Liver (tissue), 9 donors: ENCODE data around the gene DESI1. TPM values are rescaled to one million over a fixed set of nuclear protein-coding genes. Genes with fewer than 3 reads are reported as not detected.

Experiments
- DNase-seq: peaks from one replicate; pipeline ENCODE4 v3.0.0-alpha.2; 2017; ENCODE audit warnings: low spot score
- H3K27ac ChIP-seq, 2 donors: one replicate each; pipeline ENCODE4 v1.7.0; 2013; ENCODE audit warnings: inconsistent platforms in 2 of 2, low read length in 2 of 2, control low read depth in 1 of 2, low read depth in 1 of 2, mild to moderate bottlenecking in 1 of 2
- H3K27me3 ChIP-seq, 4 donors: one replicate each; pipeline versions ENCODE4 v1.6.1 to v1.7.0; 2013; ENCODE audit warnings: low read length in 3 of 4, inconsistent platforms in 1 of 4, mild to moderate bottlenecking in 1 of 4, moderate library complexity in 1 of 4; ENCODE audit not compliant: control insufficient read depth in 4 of 4, insufficient read depth in 4 of 4
- H3K36me3 ChIP-seq, 4 donors: one replicate each; pipeline versions ENCODE4 v1.6.1 to v1.7.0; 2013; ENCODE audit warnings: low read length in 3 of 4, mild to moderate bottlenecking in 3 of 4, low read depth in 1 of 4, moderate library complexity in 1 of 4; ENCODE audit not compliant: control insufficient read depth in 4 of 4, insufficient read depth in 3 of 4
- H3K4me1 ChIP-seq, 4 donors: one replicate each; pipeline versions ENCODE4 v1.6.1 to v1.7.0; 2013; ENCODE audit warnings: low read length in 3 of 4, mild to moderate bottlenecking in 3 of 4, moderate library complexity in 1 of 4; ENCODE audit not compliant: control insufficient read depth in 4 of 4, insufficient read depth in 4 of 4
- H3K4me3 ChIP-seq, 3 donors: one replicate each; pipeline versions ENCODE4 v1.6.1 to v1.7.0; 2013; ENCODE audit warnings: low read length in 3 of 3, control low read depth in 1 of 3, low read depth in 1 of 3, mild to moderate bottlenecking in 1 of 3
- H3K9ac ChIP-seq, 2 donors: one replicate each; pipeline ENCODE4 v1.7.0; 2013; ENCODE audit warnings: low read length in 2 of 2, mild to moderate bottlenecking in 2 of 2, moderate library complexity in 2 of 2, control low read depth in 1 of 2, low read depth in 1 of 2
- H3K9me3 ChIP-seq, 4 donors: one replicate each; pipeline versions ENCODE4 v1.6.1 to v1.7.0; 2013; ENCODE audit warnings: low read length in 3 of 4; ENCODE audit not compliant: control insufficient read depth in 4 of 4
- ATF3 ChIP-seq: IDR thresholded peaks from 2 replicates; pipeline ENCODE4 v1.6.1; 2016; ENCODE audit warnings: antibody characterized with exemption
- CTCF ChIP-seq: fragments of 150-350 bp; IDR thresholded peaks from 2 replicates; pipeline ENCODE4 v1.5.1; 2017; ENCODE audit warnings: improper control_type of control experiment, low read depth, low read length; ENCODE audit not compliant: missing input control
- EGR1 ChIP-seq, 2 donors: IDR thresholded peaks; 2 replicates each; pipeline ENCODE4 v1.6.1; 2016 to 2018; ENCODE audit warnings: antibody characterized with exemption in 2 of 2, low read depth in 2 of 2
- FOXA1 ChIP-seq: IDR thresholded peaks from 2 replicates; pipeline ENCODE4 v1.6.1; 2016; ENCODE audit warnings: antibody characterized with exemption
- FOXA2 ChIP-seq: IDR thresholded peaks from 2 replicates; pipeline ENCODE4 v1.6.1; 2016; ENCODE audit warnings: antibody characterized with exemption
- GABPA ChIP-seq, 2 donors: IDR thresholded peaks in 1 of 2; conservative IDR thresholded peaks in 1 of 2; 2 replicates each; pipeline ENCODE4 v1.6.1; 2016; ENCODE audit warnings: antibody characterized with exemption in 2 of 2, mild to moderate bottlenecking in 1 of 2, moderate library complexity in 1 of 2
- HNF4G ChIP-seq: IDR thresholded peaks from 2 replicates; pipeline ENCODE4 v1.6.1; 2016; ENCODE audit warnings: antibody characterized with exemption
- JUND ChIP-seq, 2 donors: IDR thresholded peaks; 2 replicates each; pipeline ENCODE4 v1.6.1; 2016; ENCODE audit warnings: antibody characterized with exemption in 2 of 2
- MAX ChIP-seq: IDR thresholded peaks from 2 replicates; pipeline ENCODE4 v1.6.1; 2016; ENCODE audit warnings: antibody characterized with exemption
- NR2F2 ChIP-seq: IDR thresholded peaks from 2 replicates; pipeline ENCODE4 v1.6.1; 2016; ENCODE audit warnings: antibody characterized with exemption
- RAD21 ChIP-seq, 2 donors: IDR thresholded peaks; 2 replicates each; pipeline ENCODE4 v1.6.1; 2016; ENCODE audit warnings: antibody characterized with exemption in 2 of 2, mild to moderate bottlenecking in 2 of 2
- REST ChIP-seq: IDR thresholded peaks from 2 replicates; pipeline ENCODE4 v1.6.1; 2016; ENCODE audit warnings: antibody characterized with exemption, mild to moderate bottlenecking
- RXRA ChIP-seq, 2 donors: IDR thresholded peaks; 2 replicates each; pipeline ENCODE4 v1.6.1; 2017 to 2018; ENCODE audit warnings: antibody characterized with exemption in 2 of 2, mild to moderate bottlenecking in 1 of 2
- SP1 ChIP-seq: IDR thresholded peaks from 2 replicates; pipeline ENCODE4 v1.6.1; 2018; ENCODE audit warnings: antibody characterized with exemption, mild to moderate bottlenecking
- TAF1 ChIP-seq: conservative IDR thresholded peaks from 2 replicates; pipeline ENCODE4 v1.6.1; 2016; ENCODE audit warnings: antibody characterized with exemption, mild to moderate bottlenecking
- YY1 ChIP-seq: IDR thresholded peaks from 2 replicates; pipeline ENCODE4 v1.6.1; 2016; ENCODE audit warnings: antibody characterized with exemption, mild to moderate bottlenecking
- ZBTB33 ChIP-seq: IDR thresholded peaks from 2 replicates; pipeline ENCODE4 v1.6.1; 2016; ENCODE audit warnings: antibody characterized with exemption
- WGBS: extraction: QIAGEN DNeasy Blood & Tissue Kit; methylation state at CpG from one replicate; pipeline ENCODE4 v1.1.7; 2013; 5-methylcytosine and 5-hydroxymethylcytosine counted together
- polyA plus RNA-seq, 2 donors: library from polyadenylated mRNA; stranded (reverse) in 1 of 2; unstranded in 1 of 2; fragments of 200-250 nt in 1 of 2; fragments of >200 nt in 1 of 2; fragmentation: Nextera tagmentation in 1 of 2; extraction: Ambion mirVana in 1 of 2; gene quantifications; one replicate each; pipeline versions ENCODE4 v1.2.1 to v1.2.3, GENCODE V29; 2013 to 2015
- total RNA-seq, 2 donors: library from RNA; depleted of rRNA; stranded (reverse); fragments of >200 nt; gene quantifications; one replicate each; pipeline ENCODE4 v1.2.3, GENCODE V29; 2014
- donor health status: healthy.
- donor health status: healthy.
- donor health status: healthy.
- donor health status: healthy.
- donor health status: healthy.

The DESI1 gene
- total and polyA plus RNA-seq, 4 donors: 16.4 to 102 (median 40.6) TPM

- H3K27ac ChIP-seq: no peak overlapping the region
- H3K9ac ChIP-seq: no peak overlapping the region
- peaks cover 0 to 7% (median 4%) of the 10 kb centered on the region in 4 donors for H3K4me1 ChIP-seq
- WGBS: 74% methylated on average over 5 of the region's 5 CpGs
- TF ChIP-seq YY1 (no peak), NR2F2 (no peak), RXRA (IDR thresholded peaks at IDR 0.05) (no peak), JUND (IDR thresholded peaks at IDR 0.05) (no peak), TAF1 (no peak), HNF4G (no peak), FOXA1 (no peak), MAX (no peak)
- H3K36me3 ChIP-seq: no peaks in the 10 kb centered on the region
- DNase-seq: no peak
- H3K9me3 ChIP-seq: no peaks in the 10 kb centered on the region
- H3K4me3 ChIP-seq: peak overlapping the region in 1 of 3 donors; percentile 43
- no peaks in the 10 kb centered on the region for H3K27me3 ChIP-seq
These were observed 59.1 kb downstream of the DESI1 start for GRCh38 chr22:41561788-41562187.

GRCh38 chr22:41561335-41561734 is 59.5 kb downstream of the DESI1 start:
- WGBS: 54% methylated on average over 10 of the region's 10 CpGs
- TF ChIP-seq MAX (no peak), YY1 (no peak), FOXA1 (no peak), TAF1 (no peak), JUND (IDR thresholded peaks at IDR 0.05) (no peak), ATF3 (no peak), HNF4G (no peak), FOXA2 (no peak), ZBTB33 (no peak), RXRA (IDR thresholded peaks at IDR 0.05) (no peak), SP1 (no peak), REST (no peak)
- H3K9ac ChIP-seq: no peak overlapping the region

GRCh38 chr22:41560095-41560471 is 60.8 kb downstream of the DESI1 start:
- H3K4me1 ChIP-seq: peaks cover 0 to 7% (median 4%) of the 10 kb centered on the region in 4 donors
- H3K27ac ChIP-seq: no peak overlapping the region
- no peak overlapping the region for H3K9ac ChIP-seq
- DNase-seq: no peak
- H3K27me3 ChIP-seq: no peaks in the 10 kb centered on the region
- no peaks in the 10 kb centered on the region for H3K36me3 ChIP-seq
- H3K9me3 ChIP-seq: no peaks in the 10 kb centered on the region
- 83% methylated on average over 6 of the region's 6 CpGs for WGBS
- no peak overlapping the region for H3K4me3 ChIP-seq
- no peak for TF ChIP-seq CTCF
- no peak for TF ChIP-seq GABPA (IDR thresholded peaks at IDR 0.05 in 1 of 2, conservative IDR thresholded peaks at IDR 0.05 in 1 of 2)
- no peak for TF ChIP-seq RXRA (IDR thresholded peaks at IDR 0.05)
- no peak for TF ChIP-seq RAD21 (IDR thresholded peaks at IDR 0.05)
- TF ChIP-seq ZBTB33: no peak
- no peak for TF ChIP-seq MAX
- TF ChIP-seq SP1: no peak
- no peak for TF ChIP-seq YY1
- TF ChIP-seq FOXA2: no peak
- TF ChIP-seq EGR1 (IDR thresholded peaks at IDR 0.05; ENCODE audit: low read depth in 2 of 2): no peak

More at GRCh38 chr22:41561335-41561734, 59.5 kb downstream of the DESI1 start:
- Histone ChIP-seq H3K4me3 (peak overlapping the region in 1 of 3 donors; percentile 43), H3K9me3 (no peaks in the 10 kb centered on the region), H3K27ac (no peak overlapping the region), H3K27me3 (no peaks in the 10 kb centered on the region), H3K4me1 (peaks cover 0 to 7% (median 4%) of the 10 kb centered on the region in 4 donors), H3K36me3 (no peaks in the 10 kb centered on the region)
- DNase-seq: no peak
